ENCODE data around the gene FNIP1.

- TF ChIP-seq, protein P1, sequence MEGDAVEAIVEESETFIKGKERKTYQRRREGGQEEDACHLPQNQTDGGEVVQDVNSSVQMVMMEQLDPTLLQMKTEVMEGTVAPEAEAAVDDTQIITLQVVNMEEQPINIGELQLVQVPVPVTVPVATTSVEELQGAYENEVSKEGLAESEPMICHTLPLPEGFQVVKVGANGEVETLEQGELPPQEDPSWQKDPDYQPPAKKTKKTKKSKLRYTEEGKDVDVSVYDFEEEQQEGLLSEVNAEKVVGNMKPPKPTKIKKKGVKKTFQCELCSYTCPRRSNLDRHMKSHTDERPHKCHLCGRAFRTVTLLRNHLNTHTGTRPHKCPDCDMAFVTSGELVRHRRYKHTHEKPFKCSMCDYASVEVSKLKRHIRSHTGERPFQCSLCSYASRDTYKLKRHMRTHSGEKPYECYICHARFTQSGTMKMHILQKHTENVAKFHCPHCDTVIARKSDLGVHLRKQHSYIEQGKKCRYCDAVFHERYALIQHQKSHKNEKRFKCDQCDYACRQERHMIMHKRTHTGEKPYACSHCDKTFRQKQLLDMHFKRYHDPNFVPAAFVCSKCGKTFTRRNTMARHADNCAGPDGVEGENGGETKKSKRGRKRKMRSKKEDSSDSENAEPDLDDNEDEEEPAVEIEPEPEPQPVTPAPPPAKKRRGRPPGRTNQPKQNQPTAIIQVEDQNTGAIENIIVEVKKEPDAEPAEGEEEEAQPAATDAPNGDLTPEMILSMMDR (IDR thresholded peaks at IDR 0.05; ENCODE audit: borderline replicate concordance, extremely low read depth, low read length, poor library complexity, severe bottlenecking): no peak
- TF ChIP-seq EZH2 (IDR thresholded peaks at IDR 0.05; ENCODE audit: borderline replicate concordance, low read depth, low read length, severe bottlenecking): no peak
These were observed 152.4 kb downstream of the FNIP1 start for GRCh38 chr5:131644370-131644769.

All from DND-41 (cell line).